Hematopoietic multipotent progenitor cell treated with erythropoietin and hydrocortisone succinate and interleukin-3 and kit ligand, for 8 days (in vitro differentiated cells): Measurements from ENCODE around the gene DAZAP1.

Source experiments
- DNase-seq: peaks from one replicate; pipeline ENCODE4 v3.0.0-alpha.2; 2015

Gene DAZAP1

DNA sequence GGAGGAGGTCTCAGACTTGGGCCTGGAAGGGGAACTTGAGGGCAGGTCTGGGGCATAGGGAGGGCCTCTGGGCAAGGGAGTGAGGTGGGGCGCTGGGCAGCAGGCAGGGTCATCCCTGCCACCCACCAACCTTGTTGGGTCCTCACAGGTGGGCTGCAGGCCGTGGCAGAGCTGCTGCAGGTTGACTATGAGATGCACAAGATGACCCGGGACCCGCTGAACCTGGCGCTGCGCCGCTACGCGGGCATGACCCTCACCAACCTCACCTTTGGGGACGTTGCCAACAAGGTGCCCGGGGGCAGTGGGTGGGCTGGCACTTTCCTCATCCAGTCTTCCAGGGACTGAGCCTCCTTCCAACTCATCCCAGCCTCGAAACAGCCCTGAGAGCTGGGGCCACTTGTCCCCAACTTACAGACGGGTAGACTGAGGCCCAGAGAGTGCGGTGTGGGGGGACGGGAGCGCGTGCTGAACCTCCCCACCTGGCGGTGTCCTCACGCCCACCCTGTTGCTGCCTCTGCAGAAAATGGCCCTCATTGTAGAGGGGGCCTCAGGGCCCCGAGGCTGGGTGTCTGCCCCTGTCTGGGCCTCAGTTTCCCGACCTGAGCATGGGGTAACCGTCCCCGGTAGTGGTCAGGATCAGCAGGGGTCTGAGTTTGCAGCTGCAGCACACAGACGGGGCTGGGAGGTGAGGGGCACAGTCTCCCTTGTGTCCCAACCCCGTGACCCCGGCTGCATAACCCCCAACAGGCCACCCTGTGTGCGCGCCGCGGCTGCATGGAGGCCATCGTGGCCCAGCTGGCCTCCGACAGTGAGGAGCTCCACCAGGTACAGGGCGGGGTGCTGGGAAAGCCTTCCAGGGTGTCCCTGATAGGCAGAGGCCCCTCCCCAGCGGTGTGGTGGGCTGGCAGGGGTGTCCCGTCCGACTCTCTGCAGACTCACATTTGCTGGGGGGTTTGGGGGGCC is 52.9 kb downstream of the DAZAP1 start:
- DNase-seq, result no peak

DNA sequence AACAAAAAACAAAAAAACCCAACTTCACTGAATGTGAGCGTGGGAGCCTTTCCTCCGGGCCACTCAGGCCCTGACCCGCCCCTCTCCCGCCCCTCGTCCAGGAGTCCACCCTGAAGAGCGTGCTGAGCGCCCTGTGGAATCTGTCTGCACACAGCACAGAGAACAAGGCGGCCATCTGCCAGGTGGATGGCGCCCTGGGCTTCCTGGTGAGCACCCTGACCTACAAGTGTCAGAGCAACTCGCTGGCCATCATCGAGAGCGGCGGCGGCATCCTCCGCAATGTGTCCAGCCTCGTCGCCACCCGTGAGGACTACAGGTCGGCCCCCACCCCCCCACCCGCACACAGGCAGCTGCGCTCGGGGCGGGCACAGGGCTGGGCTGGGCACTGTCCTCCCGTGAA is 54.5 kb downstream of the DAZAP1 start:
- DNase-seq, result no peak

DNA sequence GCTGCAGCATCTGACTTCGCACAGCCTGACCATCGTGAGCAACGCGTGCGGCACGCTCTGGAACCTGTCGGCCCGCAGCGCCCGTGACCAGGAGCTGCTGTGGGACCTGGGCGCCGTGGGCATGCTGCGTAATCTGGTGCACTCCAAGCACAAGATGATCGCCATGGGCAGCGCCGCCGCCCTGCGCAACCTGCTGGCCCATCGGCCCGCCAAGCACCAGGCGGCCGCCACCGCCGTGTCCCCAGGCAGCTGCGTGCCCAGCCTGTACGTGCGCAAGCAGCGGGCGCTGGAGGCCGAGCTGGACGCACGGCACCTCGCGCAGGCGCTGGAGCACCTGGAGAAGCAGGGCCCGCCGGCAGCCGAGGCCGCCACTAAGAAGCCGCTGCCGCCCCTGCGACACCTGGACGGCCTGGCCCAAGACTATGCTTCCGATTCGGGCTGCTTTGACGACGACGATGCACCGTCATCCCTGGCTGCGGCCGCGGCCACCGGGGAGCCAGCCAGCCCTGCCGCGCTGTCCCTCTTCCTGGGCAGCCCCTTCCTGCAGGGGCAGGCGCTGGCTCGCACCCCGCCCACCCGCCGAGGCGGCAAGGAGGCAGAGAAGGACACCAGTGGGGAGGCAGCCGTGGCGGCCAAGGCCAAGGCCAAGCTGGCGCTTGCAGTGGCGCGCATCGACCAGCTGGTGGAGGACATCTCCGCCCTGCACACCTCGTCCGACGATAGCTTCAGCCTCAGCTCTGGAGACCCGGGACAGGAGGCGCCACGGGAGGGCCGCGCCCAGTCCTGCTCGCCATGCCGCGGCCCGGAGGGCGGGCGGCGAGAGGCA is 58.0 kb downstream of the DAZAP1 start:
- peak; percentile 61 for DNase-seq

DNA sequence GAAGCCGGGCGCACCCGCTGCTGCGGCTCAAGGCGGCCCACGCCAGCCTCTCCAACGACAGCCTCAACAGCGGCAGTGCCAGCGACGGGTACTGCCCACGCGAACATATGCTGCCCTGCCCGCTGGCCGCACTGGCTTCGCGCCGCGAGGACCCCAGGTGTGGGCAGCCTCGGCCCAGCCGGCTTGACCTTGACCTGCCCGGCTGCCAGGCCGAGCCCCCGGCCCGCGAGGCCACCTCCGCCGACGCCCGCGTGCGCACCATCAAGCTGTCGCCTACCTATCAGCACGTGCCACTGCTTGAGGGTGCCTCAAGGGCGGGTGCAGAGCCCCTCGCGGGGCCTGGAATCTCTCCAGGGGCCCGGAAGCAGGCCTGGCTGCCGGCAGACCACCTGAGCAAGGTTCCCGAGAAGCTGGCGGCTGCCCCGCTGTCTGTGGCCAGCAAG is 58.7 kb downstream of the DAZAP1 start:
- DNase-seq, result no peak

DNA sequence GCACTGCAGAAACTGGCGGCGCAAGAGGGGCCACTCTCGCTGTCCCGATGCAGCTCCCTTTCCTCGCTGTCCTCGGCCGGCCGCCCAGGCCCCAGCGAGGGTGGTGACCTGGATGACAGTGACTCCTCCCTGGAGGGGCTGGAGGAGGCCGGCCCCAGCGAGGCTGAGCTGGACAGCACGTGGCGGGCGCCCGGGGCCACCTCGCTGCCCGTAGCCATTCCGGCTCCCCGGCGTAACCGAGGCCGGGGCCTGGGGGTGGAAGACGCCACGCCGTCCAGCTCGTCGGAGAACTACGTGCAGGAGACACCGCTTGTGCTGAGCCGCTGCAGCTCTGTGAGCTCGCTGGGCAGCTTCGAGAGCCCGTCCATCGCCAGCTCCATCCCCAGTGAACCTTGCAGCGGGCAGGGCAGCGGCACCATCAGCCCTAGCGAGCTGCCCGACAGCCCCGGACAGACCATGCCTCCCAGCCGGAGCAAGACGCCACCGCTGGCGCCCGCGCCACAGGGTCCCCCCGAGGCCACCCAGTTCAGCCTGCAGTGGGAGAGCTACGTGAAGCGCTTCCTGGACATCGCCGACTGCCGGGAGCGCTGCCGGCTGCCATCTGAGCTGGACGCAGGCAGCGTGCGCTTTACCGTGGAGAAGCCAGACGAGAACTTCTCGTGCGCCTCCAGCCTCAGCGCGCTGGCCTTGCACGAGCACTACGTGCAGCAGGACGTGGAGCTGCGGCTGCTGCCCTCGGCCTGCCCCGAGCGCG is 59.3 kb downstream of the DAZAP1 start:
- DNase-seq, result no peak

DNA sequence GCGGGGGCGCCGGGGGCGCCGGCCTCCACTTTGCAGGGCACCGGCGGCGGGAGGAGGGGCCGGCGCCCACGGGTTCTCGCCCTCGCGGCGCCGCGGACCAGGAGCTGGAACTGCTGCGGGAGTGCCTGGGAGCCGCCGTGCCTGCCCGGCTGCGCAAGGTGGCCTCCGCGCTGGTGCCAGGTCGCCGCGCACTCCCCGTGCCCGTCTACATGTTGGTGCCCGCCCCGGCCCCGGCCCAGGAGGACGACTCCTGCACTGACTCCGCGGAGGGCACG is 59.8 kb downstream of the DAZAP1 start:
- DNase-seq, result no peak

DNA sequence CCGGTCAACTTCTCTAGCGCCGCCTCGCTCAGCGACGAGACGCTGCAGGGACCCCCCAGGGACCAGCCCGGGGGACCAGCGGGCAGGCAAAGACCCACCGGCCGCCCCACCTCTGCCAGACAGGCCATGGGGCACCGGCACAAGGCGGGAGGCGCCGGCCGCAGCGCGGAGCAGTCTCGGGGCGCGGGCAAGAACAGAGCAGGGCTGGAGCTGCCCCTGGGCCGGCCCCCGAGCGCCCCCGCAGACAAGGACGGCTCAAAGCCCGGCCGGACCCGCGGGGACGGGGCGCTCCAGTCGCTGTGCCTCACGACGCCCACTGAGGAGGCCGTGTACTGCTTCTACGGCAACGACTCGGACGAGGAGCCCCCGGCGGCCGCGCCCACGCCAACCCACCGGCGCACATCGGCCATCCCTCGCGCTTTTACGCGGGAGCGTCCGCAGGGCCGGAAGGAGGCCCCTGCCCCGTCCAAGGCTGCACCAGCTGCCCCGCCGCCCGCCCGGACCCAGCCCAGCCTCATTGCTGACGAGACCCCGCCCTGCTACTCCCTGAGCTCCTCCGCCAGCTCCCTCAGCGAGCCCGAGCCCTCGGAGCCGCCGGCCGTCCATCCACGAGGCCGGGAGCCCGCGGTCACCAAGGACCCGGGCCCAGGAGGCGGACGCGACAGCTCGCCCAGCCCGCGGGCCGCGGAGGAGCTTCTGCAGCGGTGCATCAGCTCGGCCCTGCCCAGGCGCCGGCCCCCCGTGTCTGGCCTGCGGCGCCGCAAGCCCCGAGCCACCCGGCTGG is 60.3 kb downstream of the DAZAP1 start:
- no peak for DNase-seq

DNA sequence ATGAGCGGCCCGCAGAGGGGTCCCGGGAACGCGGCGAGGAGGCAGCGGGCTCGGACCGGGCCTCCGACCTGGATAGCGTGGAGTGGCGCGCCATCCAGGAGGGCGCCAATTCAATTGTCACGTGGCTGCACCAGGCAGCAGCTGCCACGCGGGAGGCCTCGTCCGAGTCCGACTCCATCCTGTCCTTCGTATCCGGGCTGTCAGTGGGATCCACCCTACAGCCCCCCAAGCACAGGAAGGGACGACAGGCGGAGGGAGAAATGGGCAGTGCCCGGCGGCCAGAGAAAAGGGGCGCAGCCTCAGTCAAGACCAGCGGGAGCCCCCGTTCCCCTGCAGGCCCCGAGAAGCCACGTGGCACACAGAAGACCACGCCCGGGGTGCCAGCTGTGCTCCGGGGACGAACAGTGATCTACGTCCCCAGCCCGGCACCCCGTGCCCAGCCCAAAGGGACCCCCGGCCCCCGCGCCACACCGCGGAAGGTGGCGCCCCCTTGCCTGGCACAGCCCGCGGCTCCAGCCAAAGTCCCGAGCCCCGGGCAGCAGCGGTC is 61.0 kb downstream of the DAZAP1 start:
- DNase-seq, result no peak

DNA sequence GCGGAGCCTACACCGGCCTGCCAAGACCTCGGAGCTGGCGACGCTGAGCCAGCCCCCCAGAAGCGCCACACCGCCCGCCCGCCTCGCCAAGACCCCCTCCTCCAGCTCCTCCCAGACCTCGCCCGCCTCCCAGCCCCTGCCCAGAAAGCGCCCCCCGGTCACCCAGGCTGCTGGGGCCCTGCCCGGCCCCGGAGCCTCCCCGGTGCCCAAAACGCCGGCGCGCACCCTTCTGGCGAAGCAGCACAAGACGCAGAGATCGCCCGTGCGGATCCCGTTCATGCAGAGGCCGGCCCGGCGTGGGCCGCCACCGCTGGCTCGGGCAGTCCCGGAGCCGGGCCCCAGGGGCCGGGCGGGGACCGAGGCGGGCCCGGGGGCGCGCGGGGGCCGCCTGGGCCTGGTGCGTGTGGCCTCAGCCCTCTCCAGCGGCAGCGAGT is 61.5 kb downstream of the DAZAP1 start:
- DNase-seq, result peak; percentile 32

DNA sequence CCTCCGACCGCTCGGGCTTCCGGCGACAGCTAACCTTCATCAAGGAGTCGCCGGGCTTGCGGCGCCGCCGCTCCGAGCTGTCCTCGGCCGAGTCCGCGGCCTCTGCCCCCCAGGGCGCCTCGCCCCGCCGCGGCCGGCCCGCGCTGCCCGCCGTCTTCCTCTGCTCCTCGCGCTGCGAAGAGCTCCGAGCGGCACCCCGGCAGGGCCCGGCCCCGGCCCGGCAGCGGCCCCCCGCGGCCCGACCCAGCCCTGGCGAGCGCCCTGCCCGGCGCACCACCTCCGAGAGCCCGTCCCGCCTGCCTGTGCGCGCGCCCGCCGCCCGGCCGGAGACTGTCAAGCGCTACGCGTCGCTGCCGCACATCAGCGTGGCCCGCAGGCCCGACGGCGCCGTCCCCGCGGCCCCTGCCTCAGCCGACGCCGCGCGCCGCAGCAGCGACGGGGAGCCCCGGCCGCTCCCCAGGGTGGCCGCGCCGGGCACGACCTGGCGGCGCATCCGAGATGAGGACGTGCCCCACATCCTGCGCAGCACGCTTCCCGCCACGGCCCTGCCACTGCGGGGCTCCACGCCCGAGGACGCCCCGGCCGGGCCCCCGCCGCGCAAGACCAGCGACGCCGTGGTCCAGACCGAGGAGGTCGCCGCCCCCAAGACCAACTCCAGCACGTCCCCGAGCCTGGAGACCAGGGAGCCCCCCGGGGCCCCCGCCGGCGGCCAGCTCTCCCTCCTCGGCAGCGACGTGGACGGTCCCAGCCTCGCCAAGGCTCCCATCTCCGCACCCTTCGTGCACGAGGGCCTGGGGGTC is 62.1 kb downstream of the DAZAP1 start:
- no peak for DNase-seq

DNA sequence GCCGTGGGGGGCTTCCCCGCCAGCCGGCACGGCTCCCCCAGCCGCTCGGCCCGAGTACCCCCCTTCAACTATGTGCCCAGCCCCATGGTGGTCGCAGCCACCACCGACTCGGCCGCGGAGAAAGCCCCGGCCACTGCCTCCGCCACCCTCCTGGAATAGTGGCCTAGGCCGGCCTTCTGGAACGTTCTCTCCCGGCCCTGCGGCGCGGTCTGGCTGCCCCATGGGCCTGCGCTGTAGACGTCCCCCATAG is 62.6 kb downstream of the DAZAP1 start:
- no peak for DNase-seq

DNA sequence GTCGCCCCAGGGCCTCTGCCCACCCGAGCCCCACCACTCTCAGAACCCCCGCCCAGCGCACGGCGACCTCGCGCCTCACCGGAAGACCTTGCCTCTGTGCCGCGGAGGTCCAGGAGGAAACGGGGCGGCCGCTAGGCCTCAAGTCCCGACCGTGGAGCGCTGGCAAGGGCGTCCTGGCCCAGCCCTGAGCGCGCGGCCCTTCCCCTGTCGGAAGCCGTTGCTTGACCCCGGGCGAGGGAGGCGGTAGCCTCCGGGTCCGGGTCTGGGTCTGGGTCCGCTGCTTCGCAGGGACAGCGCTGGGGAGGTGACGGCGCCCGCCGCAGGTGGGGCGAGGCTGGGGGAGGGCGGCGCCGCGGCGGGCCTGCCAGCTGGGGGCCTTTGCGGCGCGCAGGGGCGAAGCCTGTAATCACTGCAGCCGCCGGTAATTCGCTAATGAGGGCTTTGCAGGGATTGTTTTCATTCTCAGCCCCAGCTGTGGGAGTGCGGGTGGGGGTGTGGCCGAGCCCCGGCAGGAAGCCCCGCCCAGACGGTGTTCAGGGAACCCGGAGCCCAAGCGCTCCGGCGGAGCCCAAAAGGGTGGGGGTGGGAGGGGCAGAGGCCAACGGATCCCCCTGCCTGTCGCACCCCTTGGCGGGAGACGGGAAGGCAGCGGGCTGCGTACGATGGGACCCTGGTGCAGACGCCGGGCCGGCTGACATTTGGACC is 63.1 kb downstream of the DAZAP1 start:
- peak; percentile 25 for DNase-seq

DNA sequence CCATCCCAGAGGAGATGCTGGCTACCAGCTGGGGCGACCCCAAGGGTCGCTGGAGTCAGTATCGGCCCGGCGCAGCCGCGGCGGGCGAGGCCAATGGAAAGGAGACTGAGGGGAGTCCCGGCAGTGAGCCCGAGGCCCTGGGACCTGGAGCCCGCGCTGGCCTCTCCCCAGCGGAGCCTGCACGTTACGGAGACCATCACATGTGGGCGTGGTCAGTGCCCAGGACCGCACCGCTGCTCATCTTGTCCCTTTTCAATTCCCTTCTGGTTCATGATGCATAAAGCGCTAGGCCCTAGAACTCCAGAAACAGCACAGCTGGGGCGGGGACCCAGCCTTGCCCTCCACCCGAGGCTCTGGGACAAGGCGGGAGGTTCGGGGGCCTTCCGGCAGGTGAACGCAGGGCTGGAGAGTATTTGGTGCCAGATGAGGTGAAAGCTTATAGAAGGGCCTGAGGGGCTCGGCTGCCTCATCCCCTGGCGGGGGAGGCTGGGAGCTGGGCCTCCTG is 63.7 kb downstream of the DAZAP1 start:
- peak; percentile 28 for DNase-seq

DNA sequence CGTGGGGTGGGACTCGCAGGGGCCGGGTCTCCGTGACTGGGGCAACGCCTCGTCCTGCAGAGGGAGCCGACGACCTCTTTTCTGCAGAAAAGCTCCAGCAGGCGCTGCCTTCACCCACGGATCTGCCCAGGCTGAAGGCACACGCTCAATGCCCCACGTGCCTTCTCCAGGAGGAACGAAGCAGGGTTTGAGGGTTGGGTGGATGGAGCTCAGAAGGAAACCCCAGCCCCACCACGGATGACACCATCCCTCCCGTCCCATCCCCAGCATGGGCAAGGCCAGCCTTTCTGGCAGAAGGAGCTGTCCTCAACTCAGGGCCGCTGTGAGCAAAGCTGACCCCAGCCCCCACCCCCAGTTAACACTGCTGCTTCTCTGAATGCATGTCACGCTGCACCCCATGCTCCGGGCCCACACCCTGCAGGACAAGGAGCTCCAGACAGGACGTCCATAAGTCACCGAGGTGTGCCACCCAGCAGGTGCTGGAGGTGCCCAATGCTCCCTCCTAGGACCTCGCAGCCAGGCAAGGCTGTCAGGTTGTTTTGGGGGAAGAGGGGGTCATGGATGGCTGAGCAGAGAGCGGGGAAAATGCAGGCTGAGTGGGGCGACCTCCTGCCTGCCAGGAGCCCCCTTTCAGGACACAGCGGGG is 64.3 kb downstream of the DAZAP1 start:
- no peak for DNase-seq

DNA sequence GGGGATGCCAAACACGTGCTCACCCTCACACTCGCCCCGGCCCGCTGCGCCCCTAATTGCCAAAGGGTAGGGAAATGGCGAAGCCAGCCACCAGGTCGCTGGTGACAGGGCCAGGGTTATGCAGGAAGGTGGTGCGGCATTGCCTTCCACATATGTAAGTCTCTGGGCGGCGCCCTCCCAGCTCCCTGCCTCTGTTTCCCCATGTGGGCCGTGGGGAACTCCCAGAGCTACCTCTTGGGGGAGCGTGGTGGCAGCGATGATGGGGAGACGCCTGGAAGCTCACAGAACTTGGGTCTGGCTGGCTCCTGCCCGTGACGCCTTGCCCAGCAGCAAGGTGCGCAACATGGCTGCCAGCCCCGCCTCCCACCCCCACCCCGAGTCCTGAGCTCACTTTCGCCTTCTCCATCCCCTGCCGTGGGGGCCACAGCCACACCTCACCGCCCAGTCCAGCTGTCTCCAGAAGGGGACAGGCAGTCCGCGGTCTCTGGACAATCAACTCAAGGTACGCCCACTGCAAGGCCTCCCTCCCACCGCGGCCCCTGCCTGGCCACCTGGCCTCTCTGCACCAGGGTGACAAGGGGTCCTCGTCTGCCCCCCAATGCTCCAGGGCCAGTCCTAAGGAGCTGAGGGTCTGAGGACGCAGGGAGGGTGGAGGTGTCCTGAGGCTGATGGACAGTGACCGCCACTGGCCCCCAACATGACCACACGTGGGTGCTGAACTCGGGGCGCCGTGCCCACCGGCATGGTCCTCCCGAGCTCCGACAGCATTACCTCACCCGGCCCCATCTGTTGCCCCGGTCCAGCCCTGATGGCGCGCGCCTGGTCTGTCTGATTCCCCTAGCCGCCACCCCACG is 65.1 kb downstream of the DAZAP1 start:
- DNase-seq, result no peak

DNA sequence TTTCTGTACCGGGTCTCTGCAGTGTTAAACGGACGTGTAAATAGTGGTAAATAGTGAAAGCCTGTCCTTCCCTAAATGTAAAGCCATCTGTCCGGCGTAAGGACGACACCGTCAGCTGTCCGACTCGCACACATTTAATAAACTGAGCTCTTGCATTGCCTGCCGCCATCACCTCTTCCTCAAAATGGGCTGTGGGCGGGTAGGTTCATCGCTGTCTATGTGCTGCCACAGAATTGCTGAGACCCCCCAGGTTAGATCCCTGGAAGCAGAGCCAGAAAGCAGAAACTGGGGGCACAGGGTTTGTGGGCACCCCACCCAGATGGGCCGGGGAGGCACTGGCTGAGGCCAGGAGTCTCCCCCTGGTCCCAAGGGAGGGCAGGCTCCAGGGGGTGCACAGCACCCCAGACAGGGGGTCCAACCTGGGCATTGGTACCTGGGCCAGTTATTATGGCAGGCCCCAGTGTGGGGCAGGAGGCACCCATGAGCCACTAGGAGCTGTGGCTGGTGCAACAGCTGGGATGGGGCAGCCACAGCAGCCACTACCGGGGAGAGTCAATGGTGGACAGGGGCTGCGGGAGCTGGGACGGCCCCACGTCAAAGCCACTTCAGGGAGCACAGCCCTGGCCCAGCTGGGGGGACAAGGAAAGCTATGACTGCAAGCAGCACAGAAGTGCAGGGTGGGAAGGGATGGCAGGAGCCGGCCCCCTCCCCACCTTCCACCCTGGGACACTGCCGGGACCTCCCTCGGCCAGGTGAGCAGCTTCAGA is 65.9 kb downstream of the DAZAP1 start:
- no peak for DNase-seq

DNA sequence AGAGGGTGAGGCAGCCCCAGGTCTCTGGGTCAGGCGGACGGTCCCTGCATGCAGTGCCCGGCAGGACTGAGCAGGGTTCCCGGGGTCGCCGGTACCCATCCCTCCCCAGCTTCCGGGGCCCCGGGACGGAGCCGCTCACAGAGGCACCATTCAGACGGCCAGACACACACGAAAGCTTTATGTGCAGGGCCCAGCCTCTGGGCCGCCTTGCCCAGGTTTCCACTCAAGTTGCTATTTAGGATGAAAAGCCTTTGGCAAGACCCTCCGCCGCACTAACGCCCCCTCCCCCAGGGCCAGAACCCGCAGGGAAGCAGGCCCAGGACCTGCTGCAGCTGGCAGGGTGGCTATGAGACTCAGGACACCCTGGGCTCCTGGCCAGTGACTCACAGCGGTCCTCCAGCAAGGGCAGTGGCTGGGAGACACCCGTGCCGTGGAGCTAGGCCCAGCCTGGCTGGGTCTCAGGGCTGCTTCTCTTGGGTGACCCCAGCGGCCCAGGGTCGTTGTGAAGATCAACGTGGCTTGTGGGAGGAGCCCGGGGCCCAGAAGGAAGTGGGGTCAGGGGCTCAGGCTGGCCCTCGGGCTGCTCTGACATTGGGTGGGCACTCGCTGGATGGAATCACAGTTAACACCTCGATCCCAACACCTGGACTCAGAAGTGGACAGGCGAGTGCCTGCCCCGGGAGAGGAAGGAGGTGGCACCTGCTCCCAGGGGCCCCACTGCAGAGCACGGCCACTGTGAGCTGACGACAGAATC is 66.8 kb downstream of the DAZAP1 start:
- DNase-seq, result no peak
